ENCODE results near the gene MT1M.
A peak's percentile ranks its signal among the peaks of the same experiment; 100 is the strongest.

The MT1M gene

DNA sequence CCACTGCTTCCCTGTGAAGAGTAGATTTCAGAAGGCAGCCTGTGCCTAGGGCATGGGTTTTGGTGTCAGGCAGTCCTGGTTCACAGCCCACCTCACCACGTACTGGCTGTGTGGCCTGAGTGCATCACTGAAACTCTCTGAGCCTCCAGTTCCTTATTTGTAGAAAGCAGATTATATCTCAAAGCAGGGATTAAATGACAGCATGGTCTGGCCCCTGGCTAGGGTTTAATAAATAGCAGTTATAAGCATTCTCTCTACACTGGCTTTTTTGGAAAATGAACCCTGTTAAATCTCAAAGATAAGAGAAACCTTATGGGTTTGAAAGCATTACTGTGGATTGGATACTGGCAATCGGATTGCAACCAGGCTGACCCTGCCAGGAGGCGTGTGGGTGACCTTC, 2.9 kb upstream of the MT1M start:
- no peak for DNase-seq

DNA sequence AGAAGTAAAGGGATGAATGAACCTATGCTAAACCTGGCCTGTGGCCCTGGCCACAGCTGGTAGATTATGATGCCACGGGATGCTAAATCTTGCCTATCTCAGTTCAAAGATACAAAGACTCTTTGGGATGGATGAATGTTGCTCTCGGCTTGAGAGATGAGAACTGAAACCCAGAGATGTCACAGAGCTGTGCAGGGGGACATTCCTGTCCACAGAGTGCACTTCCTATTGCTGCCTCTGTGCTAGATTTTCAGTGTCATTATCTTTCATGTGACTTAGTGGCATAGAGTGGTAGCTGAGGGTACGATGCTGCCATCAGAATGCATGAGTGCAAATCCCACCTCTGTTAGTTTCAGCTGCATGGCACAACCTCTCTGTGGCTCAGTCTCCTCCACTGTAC, 2.3 kb upstream of the MT1M start:
- DNase-seq, result no peak

DNA sequence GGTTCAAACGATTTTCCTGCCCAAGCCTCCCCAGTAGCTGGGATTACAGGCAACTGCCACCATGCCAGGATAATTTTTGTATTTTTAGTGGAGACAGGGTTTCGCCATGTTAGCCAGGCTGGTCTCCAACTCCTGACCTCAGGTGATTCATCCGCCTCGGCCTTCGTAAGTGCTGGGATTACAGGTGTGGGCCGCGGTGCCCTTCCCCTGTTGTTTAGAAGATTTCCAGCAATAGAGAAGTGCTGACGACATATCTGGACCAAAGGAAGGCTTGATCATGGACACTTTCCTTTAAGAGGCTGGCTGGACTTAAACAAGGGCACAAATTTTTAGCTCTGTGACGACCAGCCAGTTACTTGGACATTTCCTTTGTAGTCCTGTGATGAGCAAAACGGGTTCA, 1.3 kb upstream of the MT1M start:
- DNase-seq, result no peak

DNA sequence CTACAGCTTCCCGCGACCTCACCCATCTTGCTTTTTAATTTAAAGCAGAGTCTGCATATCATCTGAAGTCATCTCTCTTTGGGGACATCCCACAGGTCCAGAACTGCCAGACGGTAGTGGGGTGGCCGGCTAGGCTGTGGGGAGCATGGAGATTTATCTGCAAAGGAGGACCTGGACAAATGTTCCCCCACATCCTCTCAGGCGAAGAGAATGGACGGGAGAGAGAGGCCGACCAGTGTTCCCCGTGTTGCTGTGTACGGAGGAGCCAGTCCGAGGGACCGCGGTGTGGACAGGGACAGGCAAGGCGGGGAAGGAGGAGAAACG, 665 bp upstream of the MT1M start:
- no peak for DNase-seq

DNA sequence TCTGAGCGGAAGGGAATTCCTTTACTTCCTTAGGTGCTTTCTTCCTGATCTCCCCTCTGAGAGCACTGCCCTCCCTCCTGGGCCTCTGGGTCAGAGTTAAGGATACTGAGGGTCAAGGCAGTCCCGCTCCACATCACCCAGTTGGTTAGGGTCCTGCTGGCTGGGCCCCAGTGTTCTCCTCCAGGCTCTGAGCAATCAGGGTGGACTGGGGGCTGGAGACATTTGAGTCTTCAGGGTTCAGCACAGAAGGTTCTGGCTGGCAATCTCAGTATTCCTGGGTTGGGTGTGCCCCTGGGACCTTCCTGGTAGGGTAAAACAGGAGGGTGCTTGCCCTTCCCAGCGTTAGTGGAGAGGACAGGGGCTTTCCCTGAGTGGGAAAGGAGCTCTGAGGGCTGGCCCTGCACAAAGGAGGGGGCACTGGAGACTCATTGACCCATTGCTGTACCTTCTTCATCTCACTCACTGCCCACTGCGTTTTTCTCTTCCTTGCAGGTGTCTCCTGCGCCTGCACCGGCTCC, 448 bp downstream of the MT1M start:
- DNase-seq, result no peak

DNA sequence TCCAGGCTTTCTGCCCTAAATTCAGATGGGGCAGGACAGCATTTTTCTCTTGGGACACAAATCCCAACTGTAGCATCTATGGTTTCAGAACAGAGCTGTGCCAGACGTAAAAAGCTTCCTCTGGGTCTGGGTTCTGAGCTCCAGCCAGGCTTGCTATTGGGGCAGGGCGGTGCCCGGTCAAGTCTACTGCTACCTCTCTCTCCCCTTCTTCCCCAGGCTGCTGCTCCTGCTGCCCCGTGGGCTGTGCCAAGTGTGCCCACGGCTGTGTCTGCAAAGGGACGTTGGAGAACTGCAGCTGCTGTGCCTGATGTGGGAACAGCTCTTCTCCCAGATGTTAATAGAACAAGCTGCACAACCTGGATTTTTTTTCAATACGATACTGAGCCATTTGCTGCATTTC, 1.1 kb downstream of the MT1M start:
- no peak for DNase-seq

DNA sequence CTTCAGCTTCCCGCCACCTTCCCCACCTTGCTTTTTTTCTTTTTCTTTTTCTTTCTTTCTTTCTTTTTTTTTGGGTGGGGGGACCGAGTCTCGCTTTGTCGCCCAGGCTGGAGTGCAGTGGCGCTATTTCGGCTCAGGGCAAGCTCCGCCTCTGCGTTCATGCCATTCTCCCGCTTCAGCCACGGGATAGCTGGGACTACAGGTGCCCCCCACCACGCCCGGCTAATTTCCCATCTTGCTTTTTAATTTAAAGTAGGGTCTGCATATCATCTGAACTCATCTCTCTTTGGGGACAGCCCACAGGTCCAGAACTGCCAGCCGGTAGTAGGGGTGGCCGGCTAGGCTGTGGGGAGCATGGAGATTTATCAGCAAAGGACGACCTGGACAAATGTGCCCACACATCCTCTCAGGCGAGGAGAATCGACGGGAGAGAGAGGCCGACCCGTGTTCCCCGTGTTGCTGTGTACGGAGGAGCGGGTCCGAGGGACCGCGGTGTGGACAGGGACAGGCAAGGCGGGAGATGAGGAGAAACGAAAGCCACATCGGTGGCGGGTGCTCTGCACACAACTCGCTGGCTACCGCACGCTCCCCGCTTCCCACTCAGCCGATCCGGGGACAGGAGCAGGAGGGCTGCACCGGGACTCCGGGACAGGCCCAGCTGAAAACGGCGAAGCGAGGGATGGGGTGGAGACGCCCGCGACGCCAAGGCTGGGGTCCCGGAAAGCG, 2.4 kb downstream of the MT1M start:
- no peak for DNase-seq

DNA sequence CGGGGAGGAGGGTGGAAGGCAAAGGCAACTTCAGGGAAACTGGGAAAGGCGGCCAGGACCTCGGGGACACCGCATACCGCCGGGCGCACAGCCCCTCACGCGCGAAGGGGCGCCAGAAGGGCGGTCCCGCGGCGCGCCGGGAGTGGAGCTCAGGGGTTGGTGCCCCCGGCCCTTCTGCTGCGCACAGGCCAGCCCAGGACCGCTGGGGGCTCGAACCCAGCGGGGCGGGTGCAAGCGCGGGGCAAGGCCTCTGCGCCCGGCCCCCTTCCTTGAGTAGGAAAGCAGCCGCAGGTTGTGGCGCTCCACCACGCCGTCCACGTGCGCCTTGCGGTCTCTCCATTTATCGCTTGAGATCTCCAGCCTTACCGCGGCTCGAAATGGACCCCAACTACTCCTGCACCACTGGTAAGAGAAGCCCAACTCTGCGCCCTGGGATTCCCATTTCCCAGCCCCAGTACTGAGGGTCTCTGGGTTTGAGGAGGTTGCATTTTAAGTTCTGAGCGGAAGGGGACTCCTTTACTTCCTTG, 3.0 kb downstream of the MT1M start:
- DNase-seq, result no peak

DNA sequence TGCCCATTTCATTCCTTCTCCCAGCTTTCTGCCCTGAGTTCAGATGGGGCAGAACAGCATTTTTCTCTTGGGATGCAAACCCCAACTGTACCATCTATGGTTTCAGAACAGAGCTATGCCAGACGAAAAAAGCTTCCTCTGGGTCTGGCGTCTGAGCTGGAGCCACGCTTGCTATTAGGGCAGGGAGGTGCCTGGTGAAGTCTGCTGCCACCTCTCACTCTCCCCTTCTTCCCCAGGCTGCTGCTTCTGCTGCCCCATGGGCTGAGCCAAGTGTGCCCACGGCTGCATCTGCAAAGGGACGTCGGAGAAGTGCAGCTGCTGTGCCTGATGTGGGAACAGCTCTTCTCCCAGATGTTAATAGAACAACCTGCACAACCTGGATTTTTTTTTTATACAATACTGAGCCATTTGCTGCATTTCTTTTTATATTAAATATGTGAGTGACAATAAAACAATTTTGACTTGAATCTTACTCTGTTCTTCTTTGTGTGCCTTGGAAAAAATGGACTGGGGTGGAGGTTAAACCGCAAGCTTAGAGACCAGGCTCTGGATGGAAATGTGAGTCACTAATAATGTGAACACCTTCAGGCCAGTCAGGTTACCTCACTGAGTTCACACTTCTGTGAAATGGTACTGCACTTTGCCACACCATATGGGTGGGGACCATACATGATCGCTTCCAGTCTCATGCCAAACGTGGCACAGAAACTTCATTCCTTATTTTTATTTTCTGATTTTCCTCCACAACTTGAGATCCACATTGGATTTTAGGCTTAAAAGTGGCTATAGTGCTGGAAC, 4.4 kb downstream of the MT1M start:
- DNase-seq, result peak; percentile 11

DNA sequence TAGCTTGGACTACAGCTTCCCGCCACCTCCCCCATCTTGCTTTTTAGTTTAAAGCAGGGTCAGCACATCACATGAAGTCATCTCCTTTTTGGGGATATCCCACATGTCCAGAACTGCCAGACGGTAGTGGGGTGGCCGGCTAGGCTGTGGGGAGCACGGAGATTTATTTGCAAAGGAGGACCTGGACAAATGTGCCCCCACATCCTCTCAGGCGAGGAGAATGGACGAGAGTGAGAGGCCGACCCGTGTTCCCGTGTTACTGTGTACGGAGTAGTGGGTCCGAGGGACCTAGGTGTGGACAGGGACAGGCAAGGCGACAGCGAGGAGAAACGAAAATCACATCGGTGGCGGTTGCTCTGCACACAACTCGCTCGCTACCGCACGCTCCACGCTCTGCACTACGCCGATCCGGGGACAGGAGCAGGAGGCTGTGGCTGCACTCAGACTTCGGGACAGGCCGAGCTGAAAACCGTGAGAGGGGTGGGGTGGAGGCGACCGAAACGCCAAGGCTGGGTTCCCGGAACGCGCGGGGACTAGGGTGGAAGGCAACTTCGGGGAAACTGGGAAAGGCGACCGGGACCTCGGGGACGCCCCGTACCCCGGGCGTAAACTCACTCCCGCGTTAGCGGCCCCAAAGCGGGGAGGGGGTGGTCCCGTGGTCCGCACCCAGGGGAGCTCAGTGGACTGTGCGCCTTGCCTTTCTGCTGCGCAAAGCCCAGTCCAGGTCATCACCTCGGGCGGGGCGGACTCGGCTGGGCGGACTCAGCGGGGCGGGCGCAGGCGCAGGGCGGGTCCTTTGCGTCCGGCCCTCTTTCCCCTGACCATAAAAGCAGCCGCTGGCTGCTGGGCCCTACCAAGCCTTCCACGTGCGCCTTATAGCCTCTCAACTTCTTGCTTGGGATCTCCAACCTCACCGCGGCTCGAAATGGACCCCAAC, 5.6 kb downstream of the MT1M start, which contains the start of gene MT1A:
TSS of gene MT1A (plus strand) at position 853 of the 937 bp plus-strand sequence. CDS start at position 926, 73 bp downstream.
- no peak for DNase-seq

DNA sequence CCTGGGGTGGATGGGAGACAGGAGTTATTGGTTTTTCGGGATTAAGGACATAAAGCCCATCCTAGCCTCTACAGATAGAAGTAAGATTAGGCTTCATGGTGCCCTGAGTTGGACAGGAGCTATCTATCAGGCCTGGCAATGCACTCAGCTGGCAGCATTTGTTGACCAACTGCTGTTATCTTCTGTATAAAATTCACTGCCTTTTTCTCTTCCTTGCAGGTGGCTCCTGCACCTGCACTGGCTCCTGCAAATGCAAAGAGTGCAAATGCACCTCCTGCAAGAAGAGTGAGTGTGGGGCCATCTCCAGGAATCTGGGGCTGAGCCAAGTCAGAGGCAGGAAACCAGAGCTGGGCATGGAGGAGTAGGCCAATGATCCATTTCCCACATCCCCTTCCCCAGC, 6.6 kb downstream of the MT1M start:
- DNase-seq, result no peak

DNA sequence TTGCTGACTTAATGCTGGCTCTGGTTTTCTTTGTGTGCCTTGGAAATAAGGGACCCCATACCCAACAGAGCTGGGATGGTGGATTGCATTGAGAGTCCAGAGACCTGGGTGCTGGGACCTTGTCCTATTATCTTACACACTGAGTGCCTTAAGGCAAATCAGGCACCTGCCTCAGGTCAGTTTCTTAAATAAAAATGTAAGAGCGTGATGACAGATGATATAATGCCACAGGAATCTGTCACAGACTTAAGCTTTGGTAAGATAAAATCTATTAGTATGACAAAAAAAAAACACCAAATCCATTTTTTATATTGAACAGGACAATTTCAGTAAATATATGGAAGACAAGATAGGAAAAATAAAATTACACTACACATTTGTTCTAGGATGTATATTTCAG, 7.6 kb downstream of the MT1M start:
- DNase-seq, result no peak

DNA sequence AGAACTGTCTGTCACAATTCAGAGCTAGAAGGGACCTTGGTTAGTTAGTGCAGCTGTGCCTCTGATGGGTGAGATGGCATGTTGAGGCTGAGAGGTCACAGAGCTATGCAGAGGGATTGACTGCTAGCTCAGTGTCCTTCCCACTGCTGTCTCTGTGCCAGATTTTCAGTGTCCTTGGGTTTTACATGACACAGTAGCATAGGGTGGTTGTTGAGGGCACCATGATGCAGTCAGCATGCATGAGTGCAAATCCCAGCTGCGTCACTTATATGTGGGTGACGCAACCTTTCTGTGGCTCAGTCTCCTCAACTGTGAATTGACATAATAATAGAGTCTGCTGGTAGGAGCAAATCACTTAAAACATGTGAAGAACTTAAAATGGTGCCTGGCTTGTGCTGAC, 8.7 kb downstream of the MT1M start:
- no peak for DNase-seq

DNA sequence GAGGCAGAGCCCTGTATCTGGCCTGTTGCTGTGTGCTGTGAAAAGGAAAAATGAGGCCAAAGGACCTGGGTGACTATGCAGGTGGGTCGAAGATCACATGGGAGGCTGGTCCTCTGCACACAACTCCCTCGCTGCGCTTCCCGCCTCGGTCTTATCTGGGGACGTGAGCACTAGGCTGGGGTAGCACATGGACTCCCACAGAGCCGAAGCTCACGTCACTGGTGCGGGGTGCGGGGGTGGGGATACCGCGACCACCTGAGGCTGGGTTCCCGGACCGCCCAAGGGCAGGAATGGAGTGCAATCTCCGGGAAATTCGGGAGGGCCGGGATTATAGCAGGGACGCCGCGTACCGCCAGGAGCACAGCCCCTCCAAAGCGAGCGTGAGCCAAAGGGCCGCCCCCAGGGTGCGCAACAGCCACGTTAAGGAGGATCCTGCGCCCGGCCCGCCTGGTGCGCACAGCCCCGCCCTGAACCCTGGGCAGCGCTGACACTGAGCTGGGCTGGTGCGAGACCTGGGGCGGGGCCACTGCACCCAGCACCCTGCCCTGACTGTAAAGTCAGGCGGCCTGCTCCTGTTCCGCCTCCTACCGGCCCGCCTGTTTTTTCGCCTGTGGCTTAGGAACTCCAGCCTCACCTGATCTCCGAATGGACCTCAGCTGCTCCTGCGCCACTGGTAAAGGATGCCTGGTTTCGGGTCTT, 10.8 kb downstream of the MT1M start:
- DNase-seq, result no peak

DNA sequence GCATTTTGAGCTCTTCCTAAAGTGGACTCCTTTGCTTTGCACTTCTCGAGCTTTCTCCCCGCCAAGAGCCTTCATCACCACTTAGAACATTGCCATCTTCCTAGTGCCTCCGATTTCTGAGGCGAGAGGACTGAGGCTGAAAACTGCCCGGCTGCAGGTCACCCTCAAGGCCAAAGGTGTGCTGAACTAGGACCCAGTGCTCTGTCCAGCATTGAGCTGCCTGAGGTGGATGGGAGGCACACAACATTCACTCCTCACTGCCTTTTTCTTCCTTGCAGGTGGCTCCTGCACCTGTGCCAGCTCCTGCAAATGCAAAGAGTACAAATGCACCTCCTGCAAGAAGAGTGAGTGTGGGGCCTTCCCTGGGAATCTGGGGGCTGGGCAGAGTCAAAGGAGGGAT, 11.4 kb downstream of the MT1M start:
- DNase-seq, result no peak

DNA sequence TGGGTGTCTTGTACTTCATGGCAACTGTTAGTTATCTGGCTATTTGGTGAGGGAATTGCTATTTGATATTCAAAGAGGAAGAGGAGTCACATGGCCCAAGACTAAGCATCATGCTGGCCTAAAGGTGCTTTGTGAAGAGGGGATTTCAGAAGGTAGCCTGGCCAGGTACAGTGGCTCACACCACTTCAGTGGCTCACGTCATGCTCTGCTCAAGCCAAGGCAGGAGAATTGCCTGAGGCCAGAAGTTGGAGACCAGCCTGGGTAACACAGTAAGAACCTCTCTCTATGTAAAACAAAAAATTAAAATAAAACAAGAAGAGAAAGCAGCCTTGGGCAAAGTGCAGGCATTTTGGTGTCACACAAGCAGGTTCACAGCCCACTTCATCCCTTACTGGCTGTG, 12.9 kb downstream of the MT1M start:
- no peak for DNase-seq

DNA sequence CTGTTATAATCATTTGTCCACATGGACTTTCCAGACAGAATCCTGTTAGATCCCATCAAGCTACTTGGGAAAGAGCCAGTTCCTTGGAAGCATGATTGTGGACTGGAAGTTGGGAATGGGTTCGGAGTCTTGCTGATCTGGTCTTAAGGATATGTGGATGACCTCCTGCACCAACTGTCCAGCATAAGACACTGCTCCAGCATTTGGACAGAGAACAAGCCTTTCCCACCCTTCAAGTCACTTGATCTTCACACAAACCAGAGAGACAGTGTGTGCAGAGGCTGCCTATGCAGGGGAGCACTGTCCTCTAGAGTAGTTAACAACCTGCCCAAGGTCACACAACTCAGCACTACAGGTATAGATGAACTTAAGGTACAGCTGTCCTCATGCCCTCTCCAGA, 13.4 kb downstream of the MT1M start:
- DNase-seq, result no peak

DNA sequence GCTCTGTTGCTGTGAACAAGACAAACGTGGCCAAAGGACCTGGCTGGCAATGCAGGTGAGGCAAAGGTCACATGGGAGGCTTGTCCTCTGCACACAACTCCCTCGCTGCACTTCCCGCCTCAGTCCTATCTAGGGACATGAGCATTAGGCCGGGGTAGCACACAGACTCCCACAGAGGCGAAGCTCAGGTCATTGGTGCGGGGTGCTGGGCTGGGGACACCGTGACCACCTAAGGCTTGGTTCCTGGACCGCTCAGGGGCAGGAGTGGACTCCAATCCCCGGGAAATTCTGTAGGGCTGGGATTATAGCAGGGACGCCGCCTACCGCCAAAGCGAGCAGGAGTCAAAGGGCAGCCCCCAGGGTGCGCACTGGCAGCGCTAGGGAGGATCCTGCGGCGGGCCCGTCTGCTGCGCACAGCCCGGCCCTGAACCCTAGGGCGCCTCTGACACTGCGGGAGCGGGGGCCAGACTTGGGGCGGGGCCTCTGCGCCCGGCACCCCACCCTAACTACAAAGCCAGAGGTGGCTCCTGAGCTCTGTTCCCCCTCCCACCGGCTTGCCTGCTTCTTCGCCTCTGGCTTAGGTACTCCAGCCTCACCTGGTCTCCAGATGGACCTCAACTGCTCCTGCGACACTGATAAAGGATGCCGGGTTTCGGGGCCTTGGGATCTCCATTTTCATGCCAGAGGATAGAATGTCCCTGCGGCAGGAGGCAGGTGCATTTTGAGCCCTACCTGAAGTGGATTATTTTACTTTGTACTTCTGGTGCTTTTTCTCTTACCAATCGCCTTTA, 15.4 kb downstream of the MT1M start:
- no peak for DNase-seq

DNA sequence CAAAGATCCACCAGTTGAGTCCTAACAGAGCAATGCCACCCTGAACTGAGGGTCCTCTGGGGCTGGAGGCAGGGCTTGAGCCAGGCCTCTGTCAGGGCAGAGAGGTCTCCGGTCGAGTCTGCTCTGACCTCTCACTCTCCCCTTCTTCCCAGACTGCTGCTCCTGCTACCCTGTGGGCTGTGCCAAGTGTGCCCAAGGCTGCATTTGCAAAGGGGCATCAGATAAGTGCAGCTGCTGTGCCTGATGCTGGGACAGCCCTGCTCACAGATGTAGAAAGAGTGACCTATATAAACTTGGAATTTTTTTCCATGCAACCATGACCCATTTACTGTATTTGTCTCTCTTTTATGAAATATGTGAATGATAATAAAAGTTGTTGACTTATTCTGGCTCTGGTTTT, 16.8 kb downstream of the MT1M start:
- DNase-seq, result no peak

DNA sequence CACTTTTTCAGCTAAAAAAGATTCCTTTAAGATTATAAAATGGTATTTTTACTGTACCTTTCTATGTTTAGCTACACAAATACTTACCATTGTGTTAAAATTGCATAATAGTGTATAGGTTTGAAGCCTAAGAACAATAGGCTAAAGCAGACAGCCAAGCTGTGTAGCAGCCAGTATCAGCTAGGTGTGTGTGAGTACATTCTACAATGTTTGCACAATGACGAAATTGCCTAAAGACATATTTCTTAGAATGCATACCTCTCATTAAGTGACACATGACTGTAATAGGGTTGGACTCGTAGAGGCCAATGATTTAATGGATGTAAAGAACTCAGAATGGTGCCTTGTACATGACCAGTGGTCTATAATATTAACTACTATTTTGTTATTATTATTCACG, 17.4 kb downstream of the MT1M start:
- DNase-seq, result no peak

DNA sequence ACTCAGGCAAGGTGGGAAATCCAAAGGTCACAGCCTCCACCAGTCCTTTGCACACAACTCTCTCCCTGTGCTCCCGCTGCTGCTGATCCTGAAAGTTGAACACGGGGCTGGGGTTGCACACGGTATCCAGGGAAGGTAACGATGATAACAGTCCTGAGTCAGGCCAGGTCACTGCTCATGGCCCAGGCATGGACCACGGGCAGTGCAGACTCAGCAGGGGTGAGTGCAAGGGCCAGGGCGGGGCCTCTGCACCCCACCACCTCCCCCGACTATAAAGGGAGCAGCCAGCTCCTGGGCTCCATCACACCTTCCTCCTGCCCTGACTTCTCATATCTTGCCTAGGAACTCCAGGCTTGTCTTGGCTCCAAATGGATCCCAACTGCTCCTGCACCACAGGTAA, 19.1 kb downstream of the MT1M start, which contains the start of gene MT1B:
TSS of gene MT1B (plus strand) at position 301 of the 400 bp plus-strand sequence. CDS start at position 369, 68 bp downstream.
- DNase-seq, result no peak
